Measurements from ENCODE around the gene BPIFA3.

BPIFA3 gene

GRCh38 chr20:33234050-33234449 lies 16.9 kb downstream of the BPIFA3 start:
- DNase-seq (ENCODE audit: insufficient read length, low spot score) (no peak), FAIRE-seq (no peak)
- TF ChIP-seq POLR2A (IDR thresholded peaks at IDR 0.05; ENCODE audit: low read depth, low read length) (no peak), TAF1 (IDR thresholded peaks at IDR 0.05; ENCODE audit: low read depth, low read length) (no peak), PAX5 (IDR thresholded peaks at IDR 0.05; ENCODE audit: insufficient read depth, low read length, severe bottlenecking) (no peak), POLR2AphosphoS5 (IDR thresholded peaks at IDR 0.05; ENCODE audit: low read depth, low read length) (no peak), SPI1 (IDR thresholded peaks at IDR 0.05; ENCODE audit: low read depth, low read length) (no peak), POU2F2 (IDR thresholded peaks at IDR 0.05; ENCODE audit: low read depth, low read length) (no peak)

- TF ChIP-seq PAX5 (IDR thresholded peaks at IDR 0.05; ENCODE audit: insufficient read depth, low read length, severe bottlenecking) (no peak), TAF1 (IDR thresholded peaks at IDR 0.05; ENCODE audit: low read depth, low read length) (no peak), POLR2AphosphoS5 (IDR thresholded peaks at IDR 0.05; ENCODE audit: low read depth, low read length) (no peak), POU2F2 (IDR thresholded peaks at IDR 0.05; ENCODE audit: low read depth, low read length) (no peak), POLR2A (IDR thresholded peaks at IDR 0.05; ENCODE audit: low read depth, low read length) (no peak), SPI1 (IDR thresholded peaks at IDR 0.05; ENCODE audit: low read depth, low read length) (no peak)
- no peak for DNase-seq (ENCODE audit: insufficient read length, low spot score)
- no peak for FAIRE-seq
These were observed 18.5 kb downstream of the BPIFA3 start, which contains the start of gene BPIFA1 for GRCh38 chr20:33235696-33236095. Gene BPIFA1 (plus strand): TSS chr20:33235996. CDS start chr20:33237712, 1,716 bp downstream.

GRCh38 chr20:33236351-33236750 lies 19.2 kb downstream of the BPIFA3 start:
- TF ChIP-seq POLR2A (IDR thresholded peaks at IDR 0.05; ENCODE audit: low read depth, low read length) (no peak), SPI1 (IDR thresholded peaks at IDR 0.05; ENCODE audit: low read depth, low read length) (no peak), TAF1 (IDR thresholded peaks at IDR 0.05; ENCODE audit: low read depth, low read length) (no peak), POU2F2 (IDR thresholded peaks at IDR 0.05; ENCODE audit: low read depth, low read length) (no peak), PAX5 (IDR thresholded peaks at IDR 0.05; ENCODE audit: insufficient read depth, low read length, severe bottlenecking) (no peak)
- no peak for DNase-seq (ENCODE audit: insufficient read length, low spot score)
- FAIRE-seq: no peak

- DNase-seq (ENCODE audit: insufficient read length, low spot score) (no peak), FAIRE-seq (no peak)
- no peak for TF ChIP-seq PAX5 (IDR thresholded peaks at IDR 0.05; ENCODE audit: insufficient read depth, low read length, severe bottlenecking)
- no peak for TF ChIP-seq SPI1 (IDR thresholded peaks at IDR 0.05; ENCODE audit: low read depth, low read length)
- no peak for TF ChIP-seq POLR2AphosphoS5 (IDR thresholded peaks at IDR 0.05; ENCODE audit: low read depth, low read length)
- no peak for TF ChIP-seq POLR2A (IDR thresholded peaks at IDR 0.05; ENCODE audit: low read depth, low read length)
- no peak for TF ChIP-seq POU2F2 (IDR thresholded peaks at IDR 0.05; ENCODE audit: low read depth, low read length)
- no peak for TF ChIP-seq TAF1 (IDR thresholded peaks at IDR 0.05; ENCODE audit: low read depth, low read length)
These were observed 20.8 kb downstream of the BPIFA3 start for GRCh38 chr20:33237989-33238388.

- no peak for DNase-seq (ENCODE audit: insufficient read length, low spot score)
- FAIRE-seq: no peak
These were observed 22.3 kb downstream of the BPIFA3 start for GRCh38 chr20:33239418-33239817.

GRCh38 chr20:33239979-33240736 lies 23.0 kb downstream of the BPIFA3 start:
- TF ChIP-seq POU2F2 (IDR thresholded peaks at IDR 0.05; ENCODE audit: low read depth, low read length): no peak
- FAIRE-seq: no peak
- DNase-seq (ENCODE audit: insufficient read length, low spot score): no peak

More at GRCh38 chr20:33239418-33239817, 22.3 kb downstream of the BPIFA3 start:
- TF ChIP-seq POLR2A (IDR thresholded peaks at IDR 0.05; ENCODE audit: low read depth, low read length): no peak
- no peak for TF ChIP-seq POLR2AphosphoS5 (IDR thresholded peaks at IDR 0.05; ENCODE audit: low read depth, low read length)
- no peak for TF ChIP-seq TAF1 (IDR thresholded peaks at IDR 0.05; ENCODE audit: low read depth, low read length)
- TF ChIP-seq PAX5 (IDR thresholded peaks at IDR 0.05; ENCODE audit: insufficient read depth, low read length, severe bottlenecking): no peak
- TF ChIP-seq SPI1 (IDR thresholded peaks at IDR 0.05; ENCODE audit: low read depth, low read length): no peak
- no peak for TF ChIP-seq POU2F2 (IDR thresholded peaks at IDR 0.05; ENCODE audit: low read depth, low read length)

- FAIRE-seq (no peak), DNase-seq (ENCODE audit: insufficient read length, low spot score) (no peak)
- no peak for TF ChIP-seq POLR2A (IDR thresholded peaks at IDR 0.05; ENCODE audit: low read depth, low read length)
- TF ChIP-seq PAX5 (IDR thresholded peaks at IDR 0.05; ENCODE audit: insufficient read depth, low read length, severe bottlenecking): no peak
- TF ChIP-seq POU2F2 (IDR thresholded peaks at IDR 0.05; ENCODE audit: low read depth, low read length): no peak
- no peak for TF ChIP-seq TAF1 (IDR thresholded peaks at IDR 0.05; ENCODE audit: low read depth, low read length)
- no peak for TF ChIP-seq POLR2AphosphoS5 (IDR thresholded peaks at IDR 0.05; ENCODE audit: low read depth, low read length)
- no peak for TF ChIP-seq SPI1 (IDR thresholded peaks at IDR 0.05; ENCODE audit: low read depth, low read length)
These were observed 23.8 kb downstream of the BPIFA3 start for GRCh38 chr20:33240923-33241322.

GRCh38 chr20:33242319-33243100 lies 25.4 kb downstream of the BPIFA3 start:
- DNase-seq (ENCODE audit: insufficient read length, low spot score) (no peak), FAIRE-seq (no peak)
- TF ChIP-seq POLR2AphosphoS5 (IDR thresholded peaks at IDR 0.05; ENCODE audit: low read depth, low read length): no peak
- no peak for TF ChIP-seq TAF1 (IDR thresholded peaks at IDR 0.05; ENCODE audit: low read depth, low read length)
- TF ChIP-seq POU2F2 (IDR thresholded peaks at IDR 0.05; ENCODE audit: low read depth, low read length): no peak
- no peak for TF ChIP-seq PAX5 (IDR thresholded peaks at IDR 0.05; ENCODE audit: insufficient read depth, low read length, severe bottlenecking)
- TF ChIP-seq SPI1 (IDR thresholded peaks at IDR 0.05; ENCODE audit: low read depth, low read length): no peak
- TF ChIP-seq POLR2A (IDR thresholded peaks at IDR 0.05; ENCODE audit: low read depth, low read length): no peak

- DNase-seq (ENCODE audit: insufficient read length, low spot score) (no peak), FAIRE-seq (no peak)
- TF ChIP-seq POLR2AphosphoS5 (IDR thresholded peaks at IDR 0.05; ENCODE audit: low read depth, low read length) (no peak), SPI1 (IDR thresholded peaks at IDR 0.05; ENCODE audit: low read depth, low read length) (no peak), POLR2A (IDR thresholded peaks at IDR 0.05; ENCODE audit: low read depth, low read length) (no peak), PAX5 (IDR thresholded peaks at IDR 0.05; ENCODE audit: insufficient read depth, low read length, severe bottlenecking) (no peak), POU2F2 (IDR thresholded peaks at IDR 0.05; ENCODE audit: low read depth, low read length) (no peak), TAF1 (IDR thresholded peaks at IDR 0.05; ENCODE audit: low read depth, low read length) (no peak)
These were observed 28.9 kb downstream of the BPIFA3 start for GRCh38 chr20:33246077-33246476.

Measured in GM12891 (cell line).